Peyer's patch (tissue), 4 donors: ENCODE results near the gene IQCM.

Source experiments
- CTCF ChIP-seq, 6 experiments: fragments of 450-650 bp in 4 of 6; fragments of 200-600 bp in 2 of 6; sonication (generic) in 1 of 6; IDR thresholded peaks; one replicate each; pipeline ENCODE4 v1.5.1; 2017 to 2019; ENCODE audit warnings: antibody characterized with exemption in 6 of 6, mild to moderate bottlenecking in 3 of 6, moderate library complexity in 1 of 6
- POLR2A ChIP-seq, 2 donors: fragments of 450-650 bp; IDR thresholded peaks; one replicate each; pipeline ENCODE4 v1.5.1; 2017; ENCODE audit warnings: antibody characterized with exemption in 2 of 2, mild to moderate bottlenecking in 2 of 2, moderate library complexity in 2 of 2

GRCh38 chr4:149711593-149712365 lies 103.9 kb downstream of the IQCM start:
- no peak for TF ChIP-seq CTCF (IDR thresholded peaks at IDR 0.05)
- TF ChIP-seq POLR2A (IDR thresholded peaks at IDR 0.05) = no peak
